CD4-positive, alpha-beta T cell (primary cell): ENCODE measurements around the gene ATP6AP1. TPM values are rescaled to one million over a fixed set of nuclear protein-coding genes. Genes with fewer than 3 reads are reported as not detected.

Experiments
- ATAC-seq: fragments of 200-7000 bp; cut with Tn5 transposase; one replicate; pipeline ENCODE4 v1.10.0; 2022; ENCODE audit warnings: mild to moderate bottlenecking; ENCODE audit not compliant: poor library complexity
- CTCF ChIA-PET: fragments of 350-600 bp; sonication (Branson Sonifier 250); formaldehyde crosslinking; loops from one replicate; lab custom pipeline; 2021; ENCODE audit warnings: antibody characterized with exemption, inconsistent platforms; lab: Charles Lee
- POLR2A ChIA-PET: fragments of 350-600 bp; sonication (Branson Sonifier 250); formaldehyde crosslinking; loops from one replicate; lab custom pipeline; 2021; ENCODE audit warnings: antibody characterized with exemption, inconsistent platforms; lab: Charles Lee
- DNase-seq, 14 experiments: peaks; one replicate each; pipeline ENCODE4 v3.0.0-alpha.2; 2013 to 2020; ENCODE audit warnings: mixed read lengths in 2 of 14
- H3K27ac ChIP-seq, 2 donors: one replicate each; pipeline versions ENCODE4 v1.5.1 to v1.7.0; 2013; ENCODE audit warnings: low read length in 2 of 2, low read depth in 1 of 2, mild to moderate bottlenecking in 1 of 2
- H3K27me3 ChIP-seq, 2 experiments: 1 replicate in 1 of 2; 2 replicates in 1 of 2; pipeline versions ENCODE4 v1.6.1 to v1.7.0; 2013; ENCODE audit warnings: low read length in 2 of 2, control low read depth in 1 of 2, mild to moderate bottlenecking in 1 of 2, moderate library complexity in 1 of 2; ENCODE audit not compliant: insufficient read depth in 2 of 2, control insufficient read depth in 1 of 2
- H3K36me3 ChIP-seq: one replicate; pipeline ENCODE4 v1.6.1; 2013; ENCODE audit warnings: low read length, control low read depth; ENCODE audit not compliant: insufficient read depth
- H3K4me1 ChIP-seq: one replicate; pipeline ENCODE4 v1.6.1; 2013; ENCODE audit warnings: low read length, control low read depth; ENCODE audit not compliant: insufficient read depth
- H3K4me3 ChIP-seq: one replicate; pipeline ENCODE4 v1.5.1; 2013; ENCODE audit warnings: mild to moderate bottlenecking, low read length, moderate library complexity
- H3K9me3 ChIP-seq, 2 experiments: 1 replicate in 1 of 2; 2 replicates in 1 of 2; pipeline versions ENCODE4 v1.6.1 to v1.7.0; 2013; ENCODE audit warnings: low read length in 2 of 2, mild to moderate bottlenecking in 2 of 2, control low read depth in 1 of 2, moderate library complexity in 1 of 2; ENCODE audit not compliant: control insufficient read depth in 1 of 2, insufficient read depth in 1 of 2
- H3K27ac Mint-ChIP-seq: one replicate; pipeline ENCODE4 v1.8.0; 2020; ENCODE audit warnings: mixed read lengths
- H3K27me3 Mint-ChIP-seq: one replicate; pipeline ENCODE4 v1.8.0; 2021; ENCODE audit warnings: mixed read lengths
- H3K36me3 Mint-ChIP-seq: one replicate; pipeline ENCODE4 v1.8.0; 2021; ENCODE audit warnings: low read depth, mixed read lengths
- H3K4me1 Mint-ChIP-seq: one replicate; pipeline ENCODE4 v1.8.0; 2021; ENCODE audit warnings: low read depth, mixed read lengths
- H3K4me3 Mint-ChIP-seq: one replicate; pipeline ENCODE4 v1.8.0; 2020; ENCODE audit warnings: mild to moderate bottlenecking, mixed read lengths
- H3K9me3 Mint-ChIP-seq: one replicate; pipeline ENCODE4 v1.8.0; 2020; ENCODE audit warnings: mixed read lengths
- intact Hi-C, 2 experiments: fragments of 100-400 bp; cut with DNase I in 1 of 2; cut with micrococcal nuclease in 1 of 2; formaldehyde crosslinking; loops; one replicate each; pipeline versions ENCODE4 v1.15.1 to v1.9.0; 2023 to 2025; cut with DNase I, micrococcal nuclease
- total RNA-seq, 174 experiments: library from RNA in 2 of 174; stranded (reverse) in 2 of 174; gene quantifications; one replicate each; pipeline ENCODE4 v1.2.3 and lab custom pipeline; 2021 to 2026
- TF ChIP-seq, protein P1 (sequence below): fragments of 200-600 bp; IDR thresholded peaks from one replicate; pipeline ENCODE4 v1.8.0; 2022; ENCODE audit warnings: antibody characterized with exemption, mild to moderate bottlenecking

ATP6AP1 gene
- total RNA-seq, 2 experiments from 2014 or later: 31.4 to 40.8 TPM

DNA sequence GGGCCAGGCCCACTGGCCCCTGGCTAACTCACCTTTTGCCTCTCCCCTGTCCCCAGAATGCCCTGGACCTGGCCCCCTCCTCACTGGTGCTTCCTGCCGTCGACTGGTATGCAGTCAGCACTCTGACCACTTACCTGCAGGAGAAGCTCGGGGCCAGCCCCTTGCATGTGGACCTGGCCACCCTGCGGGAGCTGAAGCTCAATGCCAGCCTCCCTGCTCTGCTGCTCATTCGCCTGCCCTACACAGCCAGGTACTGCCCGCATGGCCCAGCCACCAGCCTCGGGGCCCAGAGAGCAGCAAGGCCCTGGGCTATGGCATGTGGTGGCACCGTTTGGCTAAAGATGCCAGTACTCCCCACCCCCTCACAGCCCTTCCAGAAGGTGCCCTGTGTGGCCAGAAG lies 3.7 kb downstream of the ATP6AP1 start:
- DNase-seq (no peak), ATAC-seq (no peak)
- Histone ChIP-seq H3K36me3 (peaks cover 33% of the 10 kb centered on the region), H3K4me3 (no peak overlapping the region), H3K9me3 (no peaks in the 10 kb centered on the region), H3K27ac (no peak overlapping the region), H3K27me3 (no peaks in the 10 kb centered on the region), H3K4me1 (peaks cover 35% of the 10 kb centered on the region)
- no peak overlapping the region for H3K4me3 Mint-ChIP-seq
- H3K4me1 Mint-ChIP-seq: peaks cover 29% of the 10 kb centered on the region
- TF ChIP-seq, protein P1, sequence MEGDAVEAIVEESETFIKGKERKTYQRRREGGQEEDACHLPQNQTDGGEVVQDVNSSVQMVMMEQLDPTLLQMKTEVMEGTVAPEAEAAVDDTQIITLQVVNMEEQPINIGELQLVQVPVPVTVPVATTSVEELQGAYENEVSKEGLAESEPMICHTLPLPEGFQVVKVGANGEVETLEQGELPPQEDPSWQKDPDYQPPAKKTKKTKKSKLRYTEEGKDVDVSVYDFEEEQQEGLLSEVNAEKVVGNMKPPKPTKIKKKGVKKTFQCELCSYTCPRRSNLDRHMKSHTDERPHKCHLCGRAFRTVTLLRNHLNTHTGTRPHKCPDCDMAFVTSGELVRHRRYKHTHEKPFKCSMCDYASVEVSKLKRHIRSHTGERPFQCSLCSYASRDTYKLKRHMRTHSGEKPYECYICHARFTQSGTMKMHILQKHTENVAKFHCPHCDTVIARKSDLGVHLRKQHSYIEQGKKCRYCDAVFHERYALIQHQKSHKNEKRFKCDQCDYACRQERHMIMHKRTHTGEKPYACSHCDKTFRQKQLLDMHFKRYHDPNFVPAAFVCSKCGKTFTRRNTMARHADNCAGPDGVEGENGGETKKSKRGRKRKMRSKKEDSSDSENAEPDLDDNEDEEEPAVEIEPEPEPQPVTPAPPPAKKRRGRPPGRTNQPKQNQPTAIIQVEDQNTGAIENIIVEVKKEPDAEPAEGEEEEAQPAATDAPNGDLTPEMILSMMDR: no peak
- CTCF ChIA-PET: no interaction called here
- peaks cover 33% of the 10 kb centered on the region for H3K36me3 Mint-ChIP-seq
- H3K27ac Mint-ChIP-seq: no peak overlapping the region
- POLR2A ChIA-PET: no interaction called here
- intact Hi-C loops: loop anchor here in 1 of 2 experiments (10.0 kb wide), 1 partner anchor 53 kb away; the partner anchor contains the start of gene UBL4A
- no peaks in the 10 kb centered on the region for H3K27me3 Mint-ChIP-seq
- H3K9me3 Mint-ChIP-seq: no peaks in the 10 kb centered on the region

DNA sequence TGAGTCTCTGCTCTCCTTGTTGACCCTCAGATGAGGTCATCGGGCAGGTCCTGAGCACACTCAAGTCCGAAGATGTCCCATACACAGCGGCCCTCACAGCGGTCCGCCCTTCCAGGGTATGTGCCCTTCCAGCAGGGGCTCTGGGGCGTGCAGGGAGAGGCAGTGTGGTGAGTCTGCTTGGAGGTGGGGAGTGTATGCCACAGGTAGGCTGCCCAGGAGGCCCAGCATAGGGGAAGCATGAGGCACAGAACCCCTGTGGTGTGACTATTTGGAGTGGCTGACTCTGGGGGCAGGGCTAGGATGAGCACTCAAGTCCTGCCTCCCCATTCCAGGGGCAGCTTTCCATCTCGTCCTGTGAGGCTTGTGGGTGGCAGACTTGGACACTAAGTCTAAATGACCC lies 5.1 kb downstream of the ATP6AP1 start:
- H3K9me3 ChIP-seq: no peaks in the 10 kb centered on the region
- ChIA-PET CTCF (no interaction called here), POLR2A (no interaction called here)
- peak overlapping the region; percentile 45 for H3K4me3 Mint-ChIP-seq
- peaks cover 19% of the 10 kb centered on the region for H3K4me1 Mint-ChIP-seq
- no peaks in the 10 kb centered on the region for H3K9me3 Mint-ChIP-seq
- no peaks in the 10 kb centered on the region for H3K27me3 ChIP-seq
- peaks cover 36% of the 10 kb centered on the region for H3K36me3 Mint-ChIP-seq
- intact Hi-C loops: loop anchor here in 1 of 2 experiments (10.0 kb wide), 1 partner anchor 51 kb away; the partner anchor contains the start of gene UBL4A
- DNase-seq (no peak), ATAC-seq (no peak)
- no peak overlapping the region for H3K4me3 ChIP-seq
- peak overlapping the region; percentile 44 for H3K27ac Mint-ChIP-seq
- H3K36me3 ChIP-seq: peaks cover 33% of the 10 kb centered on the region
- peaks cover 36% of the 10 kb centered on the region for H3K4me1 ChIP-seq
- no peak overlapping the region for H3K27ac ChIP-seq
- TF ChIP-seq, protein P1: no peak
- H3K27me3 Mint-ChIP-seq: no peaks in the 10 kb centered on the region

DNA sequence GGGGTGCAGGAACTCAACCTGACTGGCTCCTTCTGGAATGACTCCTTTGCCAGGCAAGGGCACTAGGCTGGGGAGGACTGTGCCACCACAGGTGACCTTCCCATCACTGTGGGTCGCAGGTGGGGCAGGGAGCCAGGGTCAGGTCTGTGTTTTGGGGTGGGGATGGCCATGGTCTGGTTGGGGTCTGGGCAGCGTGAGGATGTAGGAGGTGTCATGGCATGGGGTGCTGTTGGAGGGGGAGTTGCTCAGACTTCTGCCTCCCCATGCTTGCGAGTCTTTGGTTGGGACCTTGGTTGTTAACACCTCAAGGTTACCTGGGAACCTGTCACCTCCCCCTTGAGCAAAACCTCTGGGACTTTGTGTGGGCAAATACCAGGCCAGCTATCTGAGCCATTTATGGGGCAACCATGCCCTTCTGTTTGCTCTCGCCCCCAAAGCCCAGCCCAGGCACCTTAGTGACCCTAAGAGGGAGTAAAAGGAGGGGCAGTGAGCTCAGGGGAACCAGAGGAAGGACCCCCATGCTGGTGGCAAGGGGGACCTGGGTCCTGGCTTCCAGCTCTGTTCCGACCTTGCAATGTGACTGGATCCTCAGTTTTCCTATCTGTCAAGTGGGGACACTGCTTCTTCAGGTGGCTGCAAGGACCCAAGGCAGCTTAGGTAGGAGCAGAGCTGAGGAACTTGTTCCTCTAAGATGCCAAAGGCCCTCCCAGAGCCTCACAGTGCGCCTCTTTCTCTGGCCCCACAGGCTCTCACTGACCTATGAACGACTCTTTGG lies 6.1 kb downstream of the ATP6AP1 start:
- H3K27ac Mint-ChIP-seq: no peak overlapping the region
- H3K9me3 Mint-ChIP-seq: no peaks in the 10 kb centered on the region
- peaks cover 40% of the 10 kb centered on the region for H3K36me3 ChIP-seq
- no peaks in the 10 kb centered on the region for H3K27me3 ChIP-seq
- no peak for ATAC-seq
- POLR2A ChIA-PET: no interaction called here
- H3K36me3 Mint-ChIP-seq: peaks cover 36% of the 10 kb centered on the region
- TF ChIP-seq, protein P1: no peak
- no peak for DNase-seq
- no peaks in the 10 kb centered on the region for H3K27me3 Mint-ChIP-seq
- peaks cover 36% of the 10 kb centered on the region for H3K4me1 ChIP-seq
- no peaks in the 10 kb centered on the region for H3K9me3 ChIP-seq
- H3K4me3 Mint-ChIP-seq: no peak overlapping the region
- peaks cover 14% of the 10 kb centered on the region for H3K4me1 Mint-ChIP-seq
- no peak overlapping the region for H3K4me3 ChIP-seq
- intact Hi-C loops: loop anchor here in 1 of 2 experiments (10.0 kb wide), 1 partner anchor 50 kb away; the partner anchor contains the start of gene UBL4A
- CTCF ChIA-PET: no interaction called here
- H3K27ac ChIP-seq: no peak overlapping the region
